CD4-positive, alpha-beta T cell treated with Interleukin-21 for 1 hour (primary cell): ENCODE data around the gene TBCE.
"Not testable (repeated sequence)": the region's sequence is repeated elsewhere in the genome, so short reads cannot be mapped to it uniquely, and the experiment has no call there.

ENCODE experiments used
- DNase-seq: peaks from one replicate; pipeline ENCODE4 v3.0.0-alpha.2; 2020

TBCE gene

GRCh38 chr1:235455823-235456222 lies 88.6 kb downstream of the TBCE start:
- DNase-seq = no peak

DNA sequence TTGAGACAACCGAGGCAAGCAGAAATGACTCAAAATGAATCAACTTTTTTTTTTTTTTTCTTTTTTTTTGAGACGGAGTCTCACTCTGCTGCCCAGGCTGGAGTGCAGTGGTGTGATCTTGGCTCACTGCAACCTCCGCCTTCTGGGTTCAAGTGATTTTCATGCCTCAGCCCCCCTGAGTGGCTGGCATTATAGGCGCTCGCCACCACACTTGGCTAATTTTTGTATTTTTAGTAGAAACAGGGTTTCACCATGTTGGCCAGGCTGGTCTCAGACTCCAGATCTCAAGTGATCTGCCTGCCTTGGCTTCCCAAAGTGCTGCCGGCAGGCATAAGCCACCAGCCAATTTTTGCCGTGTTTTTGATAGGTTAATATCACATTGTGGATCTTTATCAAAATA lies 90.6 kb downstream of the TBCE start:
- DNase-seq = not testable (repeated sequence)

- no peak for DNase-seq
Measured at GRCh38 chr1:235460770-235461169, 93.5 kb downstream of the TBCE start.

DNA sequence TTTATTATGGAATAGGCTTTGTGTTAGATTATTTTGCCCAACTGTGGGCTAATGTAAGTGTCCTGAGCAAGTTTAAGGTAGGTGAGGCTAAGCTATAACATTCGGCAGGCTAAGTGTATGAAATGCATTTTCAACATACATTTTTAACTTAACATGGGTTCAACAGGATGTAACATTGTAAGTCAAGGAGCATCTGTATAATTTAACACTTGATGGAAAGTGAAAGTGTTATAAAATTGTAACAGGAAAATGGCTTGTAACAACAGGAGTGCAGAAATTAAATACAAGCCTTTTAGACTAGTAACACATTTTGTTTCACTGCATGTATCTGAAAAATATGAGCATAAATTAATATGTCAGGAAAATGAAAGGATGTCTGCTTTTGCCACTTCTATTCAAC lies 94.7 kb downstream of the TBCE start:
- no peak for DNase-seq

GRCh38 chr1:235462832-235463231 lies 95.6 kb downstream of the TBCE start:
- not testable (repeated sequence) for DNase-seq

GRCh38 chr1:235465066-235465465 lies 97.8 kb downstream of the TBCE start:
- DNase-seq = no peak

DNA sequence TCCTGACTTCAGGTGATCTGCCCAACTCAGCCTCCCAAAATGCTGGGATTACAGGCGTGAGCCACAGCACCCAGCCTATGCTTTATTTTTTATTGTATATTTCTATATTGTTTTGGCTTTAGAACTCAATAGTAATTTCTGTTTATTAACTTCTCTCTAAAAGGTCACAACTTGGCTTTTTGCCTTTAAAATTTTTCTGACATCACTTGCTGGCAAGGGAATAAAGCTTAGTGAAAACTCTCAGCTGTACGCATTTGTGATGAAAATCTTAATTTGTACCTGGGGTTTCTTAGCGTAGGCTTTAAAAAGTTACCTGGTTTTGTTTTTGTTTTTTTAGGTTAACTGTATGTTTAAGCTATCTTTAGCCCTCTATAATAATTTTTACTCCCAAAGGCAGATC lies 100.8 kb downstream of the TBCE start:
- no peak for DNase-seq

- DNase-seq = no peak
Measured at GRCh38 chr1:235468970-235469369, 101.7 kb downstream of the TBCE start.

DNA sequence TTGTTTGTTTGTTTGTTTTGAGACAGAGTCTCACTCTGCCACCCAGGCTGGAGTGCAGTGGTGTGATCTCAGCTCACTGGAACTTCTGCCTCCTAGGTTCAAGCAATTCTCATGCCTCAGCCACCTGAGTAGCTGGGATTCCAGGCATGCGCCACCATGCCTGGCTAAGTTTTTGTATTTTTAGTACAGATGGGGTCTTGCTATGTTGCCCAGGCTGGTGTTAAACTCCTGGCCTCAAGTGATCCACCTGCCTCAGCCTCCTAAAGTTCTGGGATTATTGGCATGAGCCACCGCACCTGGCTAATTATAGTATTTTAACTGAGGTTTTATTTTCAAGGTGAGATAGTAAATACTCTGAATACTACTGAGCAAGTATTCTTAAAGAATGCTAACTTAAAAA lies 102.7 kb downstream of the TBCE start:
- not testable (repeated sequence) for DNase-seq

- no peak for DNase-seq
Measured at GRCh38 chr1:235470741-235471439, 103.7 kb downstream of the TBCE start.

GRCh38 chr1:235473806-235474205 lies 106.6 kb downstream of the TBCE start:
- DNase-seq = no peak

DNA sequence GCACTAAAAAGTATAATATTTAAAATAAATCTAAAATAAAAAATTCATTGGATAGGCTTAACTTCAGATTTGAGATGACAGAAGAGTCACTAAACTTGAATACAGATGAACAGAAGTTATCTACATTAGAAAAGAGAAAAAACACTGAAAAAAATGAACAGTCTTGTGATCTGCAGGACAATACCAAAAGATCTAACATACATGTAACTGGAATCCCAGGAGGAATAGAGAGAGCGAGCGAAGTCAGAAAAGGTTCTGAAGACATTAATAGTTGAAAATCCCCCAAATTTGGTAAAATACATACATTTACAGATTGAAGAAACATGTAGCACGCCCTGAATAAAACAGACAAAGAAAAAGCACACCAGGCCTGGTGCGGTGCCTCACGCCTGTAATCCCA lies 115.9 kb downstream of the TBCE start:
- no peak for DNase-seq

GRCh38 chr1:235485558-235485957 lies 118.3 kb downstream of the TBCE start:
- no peak for DNase-seq

DNA sequence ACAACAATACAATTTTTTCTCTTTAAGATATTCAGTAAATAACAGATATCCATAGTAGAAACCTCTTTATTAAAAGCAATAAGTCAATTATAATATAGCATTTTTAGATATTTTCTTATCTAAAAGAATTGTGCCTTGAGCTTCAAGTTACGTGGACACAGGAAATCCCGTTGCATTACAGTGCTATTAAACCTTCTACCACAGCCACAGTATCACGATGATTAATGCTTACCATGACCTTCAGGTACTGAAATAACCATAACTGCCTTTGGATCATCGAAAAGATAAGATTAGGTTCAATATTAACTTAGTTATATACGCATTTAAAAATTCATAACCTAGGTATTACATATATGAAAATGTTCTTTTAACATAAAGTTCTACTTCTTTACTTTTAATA lies 119.1 kb downstream of the TBCE start:
- no peak for DNase-seq

- DNase-seq = no peak
Measured at GRCh38 chr1:235491644-235492043, 124.4 kb downstream of the TBCE start.

DNA sequence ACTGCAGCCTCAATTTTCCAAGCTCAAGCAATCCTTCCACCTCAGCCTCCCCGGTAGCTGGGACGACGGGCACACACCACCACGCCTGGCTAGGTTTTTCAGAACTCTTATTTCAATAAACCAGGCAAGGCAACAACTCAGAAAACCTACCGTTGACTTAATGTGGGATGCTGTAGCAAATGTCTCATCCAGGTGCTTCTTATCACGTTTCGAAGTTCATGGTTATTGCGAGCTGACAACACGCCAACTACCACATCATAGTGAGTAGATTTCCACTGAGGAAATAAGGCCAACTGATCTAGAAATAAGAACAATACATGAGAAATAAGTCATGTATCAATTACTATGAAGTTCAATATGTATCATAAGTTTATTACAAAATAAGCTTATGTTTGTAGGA lies 127.3 kb downstream of the TBCE start:
- DNase-seq = no peak

DNA sequence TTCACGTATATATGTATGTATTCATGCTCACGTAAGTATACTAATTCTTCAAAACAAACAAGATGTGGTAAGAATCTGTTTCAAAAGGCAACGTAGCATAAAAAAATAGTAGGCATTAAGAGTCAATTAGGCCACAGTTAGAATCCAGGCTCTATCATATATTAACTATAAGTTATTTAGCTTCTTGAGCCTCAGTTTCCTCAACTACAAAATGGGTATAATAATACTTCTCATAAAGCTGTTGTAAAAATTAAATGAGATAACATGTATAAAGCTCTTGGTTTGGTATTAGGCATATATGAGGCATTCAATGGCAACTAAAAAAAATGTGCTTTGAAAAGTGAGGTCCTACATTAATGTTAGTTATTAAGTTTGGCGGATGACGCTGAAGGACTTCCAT lies 127.8 kb downstream of the TBCE start:
- DNase-seq = no peak

DNA sequence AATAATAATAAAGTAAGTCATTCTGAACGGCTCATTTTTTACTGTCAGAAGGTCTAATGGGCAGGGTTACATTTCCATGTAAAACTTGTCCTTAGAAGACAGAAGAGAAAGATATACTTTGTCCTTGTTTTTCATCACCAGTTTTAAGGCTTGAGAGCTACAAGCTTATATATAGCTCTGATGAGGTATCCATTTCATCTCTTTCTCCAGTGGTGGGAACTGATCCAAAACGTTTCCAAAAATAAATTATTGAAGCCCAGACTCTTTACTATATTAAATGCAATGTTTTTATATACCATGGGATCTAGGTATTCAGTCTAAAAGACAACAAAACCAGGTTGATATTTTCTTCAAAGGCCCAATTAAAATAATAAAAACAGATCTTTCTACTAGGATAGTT lies 128.3 kb downstream of the TBCE start:
- DNase-seq = no peak

GRCh38 chr1:235500971-235501540 lies 133.8 kb downstream of the TBCE start:
- DNase-seq = no peak
